HEK293 (cell line): ENCODE measurements around the gene UTS2.

Experiments
- CTCF ChIA-PET: fragments of 350-600 bp; formaldehyde crosslinking; extraction: SDS; loops from one replicate; lab custom pipeline; 2021; ENCODE audit warnings: antibody characterized with exemption; lab: Yijun Ruan, JAX
- POLR2A ChIA-PET: fragments of 300-600 bp; formaldehyde crosslinking; extraction: SDS; loops from one replicate; lab custom pipeline; 2020; ENCODE audit warnings: antibody characterized with exemption, inconsistent platforms; lab: Yijun Ruan, JAX
- H3K27ac ChIP-seq: fragments of 200-500 bp; sonication (Bioruptor generic); 2 replicates; pipeline ENCODE4 v1.5.1; 2014; ENCODE audit warnings: low read depth, low read length, control low read depth, inconsistent platforms; ENCODE audit errors: extremely low read depth
- H3K36me3 ChIP-seq, 2 experiments: fragments of 200-500 bp in 1 of 2; sonication (Bioruptor generic) in 1 of 2; 1 replicate in 1 of 2; 2 replicates in 1 of 2; pipeline ENCODE4 v1.5.1; 2014 to 2017; ENCODE audit warnings: inconsistent platforms in 2 of 2, low read length in 2 of 2; ENCODE audit not compliant: control insufficient read depth in 2 of 2, insufficient read depth in 1 of 2
- H3K4me1 ChIP-seq: fragments of 200-500 bp; sonication (Bioruptor generic); 2 replicates; pipeline ENCODE4 v1.5.1; 2014; ENCODE audit warnings: mild to moderate bottlenecking, low read length, inconsistent platforms; ENCODE audit not compliant: control insufficient read depth, insufficient read depth
- H3K4me3 ChIP-seq: 2 replicates; pipeline ENCODE4 v1.5.1; 2011; ENCODE audit warnings: low read depth, mild to moderate bottlenecking, control low read depth, low read length, moderate library complexity
- H3K9me3 ChIP-seq: fragments of 200-500 bp; sonication (Bioruptor generic); 2 replicates; pipeline ENCODE4 v1.5.1; 2014; ENCODE audit warnings: low read depth, low read length, inconsistent platforms; ENCODE audit not compliant: control insufficient read depth, insufficient read depth
- AEBP2 ChIP-seq: fragments of 450-650 bp; formaldehyde crosslinking; IDR thresholded peaks from 2 replicates; pipeline ENCODE4 v1.5.1; 2016; ENCODE audit warnings: missing biosample characterization, missing genetic modification characterization, borderline replicate concordance
- KLF10 ChIP-seq: fragments of 450-650 bp; IDR thresholded peaks from 2 replicates; pipeline ENCODE4 v1.5.1; 2018; ENCODE audit warnings: missing biosample characterization, mild to moderate bottlenecking, missing genetic modification characterization
- PBX3 ChIP-seq: sonication (generic); formaldehyde crosslinking; IDR thresholded peaks from 2 replicates; pipeline ENCODE4 v1.8.1; 2022; ENCODE audit warnings: mild to moderate bottlenecking, moderate library complexity, missing genetic modification reagents
- TCF7L2 ChIP-seq: IDR thresholded peaks from 2 replicates; pipeline ENCODE4 v1.6.1; 2011; ENCODE audit warnings: low read depth, mild to moderate bottlenecking, inconsistent platforms, low read length, moderate library complexity, borderline replicate concordance
- ZBTB7A ChIP-seq: fragments of 450-650 bp; formaldehyde crosslinking; IDR thresholded peaks from 2 replicates; pipeline ENCODE4 v1.5.1; 2016; ENCODE audit warnings: low read depth, missing biosample characterization, missing genetic modification characterization
- ZIC2 ChIP-seq: fragments of 450-650 bp; formaldehyde crosslinking; IDR thresholded peaks from 2 replicates; pipeline ENCODE4 v1.5.1; 2016; ENCODE audit warnings: missing biosample characterization, missing genetic modification characterization
- ZNF140 ChIP-seq: fragments of 450-650 bp; formaldehyde crosslinking; IDR thresholded peaks from 2 replicates; pipeline ENCODE4 v1.5.1; 2016; ENCODE audit warnings: missing biosample characterization, missing genetic modification characterization
- ZNF146 ChIP-seq: fragments of 450-650 bp; formaldehyde crosslinking; IDR thresholded peaks from 2 replicates; pipeline ENCODE4 v1.5.1; 2016; ENCODE audit warnings: missing biosample characterization, missing genetic modification characterization
- ZNF24 ChIP-seq: fragments of 450-650 bp; formaldehyde crosslinking; IDR thresholded peaks from 2 replicates; pipeline ENCODE4 v1.5.1; 2016; ENCODE audit warnings: missing biosample characterization, missing genetic modification characterization
- ZNF266 ChIP-seq: fragments of 450-650 bp; formaldehyde crosslinking; IDR thresholded peaks from 2 replicates; pipeline ENCODE4 v1.5.1; 2016; ENCODE audit warnings: missing biosample characterization, missing genetic modification characterization, low read depth
- ZNF280C ChIP-seq: fragments of 450-650 bp; formaldehyde crosslinking; IDR thresholded peaks from 2 replicates; pipeline ENCODE4 v1.5.1; 2016; ENCODE audit warnings: missing biosample characterization, missing genetic modification characterization
- ZNF354C ChIP-seq: fragments of 450-650 bp; formaldehyde crosslinking; IDR thresholded peaks from 2 replicates; pipeline ENCODE4 v1.5.1; 2016; ENCODE audit warnings: missing biosample characterization, missing genetic modification characterization, low read depth, borderline replicate concordance
- ZNF391 ChIP-seq: fragments of 450-650 bp; formaldehyde crosslinking; IDR thresholded peaks from 2 replicates; pipeline ENCODE4 v1.5.1; 2016; ENCODE audit warnings: low read depth, missing biosample characterization, missing genetic modification characterization, borderline replicate concordance
- ZNF510 ChIP-seq: fragments of 450-650 bp; formaldehyde crosslinking; IDR thresholded peaks from 2 replicates; pipeline ENCODE4 v1.5.1; 2018; ENCODE audit warnings: mild to moderate bottlenecking, missing genetic modification characterization, missing biosample characterization; ENCODE audit not compliant: insufficient replicate concordance
- ZNF521 ChIP-seq: fragments of 450-650 bp; formaldehyde crosslinking; IDR thresholded peaks from 2 replicates; pipeline ENCODE4 v1.5.1; 2017; ENCODE audit warnings: missing biosample characterization, mild to moderate bottlenecking, missing genetic modification characterization
- ZNF561 ChIP-seq: fragments of 450-650 bp; IDR thresholded peaks from 2 replicates; pipeline ENCODE4 v1.5.1; 2018; ENCODE audit warnings: missing biosample characterization, missing genetic modification characterization, borderline replicate concordance
- ZNF629 ChIP-seq: fragments of 450-650 bp; formaldehyde crosslinking; IDR thresholded peaks from 2 replicates; pipeline ENCODE4 v1.5.1; 2017; ENCODE audit warnings: missing biosample characterization, missing genetic modification characterization
- ZNF76 ChIP-seq: fragments of 450-650 bp; formaldehyde crosslinking; IDR thresholded peaks from 2 replicates; pipeline ENCODE4; 2016; ENCODE audit warnings: low read depth, missing biosample characterization, missing genetic modification characterization, borderline replicate concordance
- ZNF837 ChIP-seq: fragments of 450-650 bp; formaldehyde crosslinking; IDR thresholded peaks from 2 replicates; pipeline ENCODE4 v1.5.1; 2016; ENCODE audit warnings: missing biosample characterization, missing genetic modification characterization

The UTS2 gene

GRCh38 chr1:7896994-7897393, 44.1 kb upstream of the UTS2 start:
- no peak overlapping the region for H3K4me3 ChIP-seq
- H3K4me1 ChIP-seq = no peaks in the 10 kb centered on the region
- no peak overlapping the region for H3K27ac ChIP-seq
- H3K36me3 ChIP-seq = no peaks in the 10 kb centered on the region
- ChIA-PET POLR2A (no interaction called here), CTCF (interaction anchor here (0.7 to 1.0 kb wide), 2 partner anchors 89 to 230 kb away, joined by 3 to 4 read pairs; no protein-coding TSS in a partner anchor)
- H3K9me3 ChIP-seq = no peaks in the 10 kb centered on the region
- TF ChIP-seq ZNF837 (tag by site-specific recombination) = no peak
- TF ChIP-seq ZNF140 (tag by site-specific recombination) = no peak
- TF ChIP-seq ZNF561 (tag by site-specific recombination) = no peak
- TF ChIP-seq PBX3 (CRISPR knock-in tag) = no peak
- no peak for TF ChIP-seq ZNF146
- TF ChIP-seq AEBP2 (tag by site-specific recombination) = no peak
- TF ChIP-seq ZNF629 (tag by site-specific recombination) = no peak
- no peak for TF ChIP-seq ZNF266
- no peak for TF ChIP-seq TCF7L2
- TF ChIP-seq ZNF24 (tag by site-specific recombination) = no peak
- no peak for TF ChIP-seq ZBTB7A (tag by site-specific recombination)
- no peak for TF ChIP-seq KLF10 (tag by site-specific recombination)
- TF ChIP-seq ZNF391 (tag by site-specific recombination) = no peak
- TF ChIP-seq ZNF280C (tag by site-specific recombination) = no peak
- TF ChIP-seq ZNF521 (tag by site-specific recombination) = no peak
- TF ChIP-seq ZIC2 (tag by site-specific recombination) = no peak

GRCh38 chr1:7893529-7894180, 40.8 kb upstream of the UTS2 start:
- Histone ChIP-seq H3K4me1 (no peaks in the 10 kb centered on the region), H3K4me3 (no peak overlapping the region), H3K36me3 (no peaks in the 10 kb centered on the region), H3K27ac (no peak overlapping the region), H3K9me3 (no peaks in the 10 kb centered on the region)
- POLR2A ChIA-PET = no interaction called here
- no peak for TF ChIP-seq ZNF510
- CTCF ChIA-PET = interaction anchor here (1.3 kb wide), 1 partner anchor 85 kb away, joined by 5 read pairs; no protein-coding TSS in a partner anchor

- no peaks in the 10 kb centered on the region for H3K4me1 ChIP-seq
- TF ChIP-seq ZNF76 (tag by site-specific recombination) = no peak
- no peak for TF ChIP-seq ZNF354C (tag by site-specific recombination)
- H3K4me3 ChIP-seq = no peak overlapping the region
- no peaks in the 10 kb centered on the region for H3K9me3 ChIP-seq
- POLR2A ChIA-PET = no interaction called here
- CTCF ChIA-PET = interaction anchor here (0.6 kb wide), 1 partner anchor 244 kb away, joined by 3 read pairs; no protein-coding TSS in a partner anchor
- H3K27ac ChIP-seq = no peak overlapping the region
- H3K36me3 ChIP-seq = no peaks in the 10 kb centered on the region
These were observed 38.9 kb upstream of the UTS2 start for GRCh38 chr1:7891804-7892203.
